Keratinocyte (primary cell): Measurements from ENCODE around the gene CTTNBP2NL. TPM values are rescaled to one million over a fixed set of nuclear protein-coding genes. Genes with fewer than 3 reads are reported as not detected.

Experiments used
- DNase-seq: peaks from one replicate; pipeline ENCODE4 v3.0.0-alpha.2; 2011; ENCODE audit warnings: low read depth, missing footprints, low spot score
- FAIRE-seq: peaks from 2 replicates; lab custom pipeline; 2011; peaks lifted over from hg19 to GRCh38; lab: Jason Lieb, UNC
- H2AFZ ChIP-seq: 2 replicates; pipeline ENCODE4 v1.6.0; 2012; ENCODE audit warnings: low read length, control low read depth, inconsistent platforms; ENCODE audit not compliant: control insufficient read depth
- H3K27ac ChIP-seq: 2 replicates; pipeline ENCODE4 v1.5.1; 2011; ENCODE audit warnings: low read length; ENCODE audit not compliant: control insufficient read depth, insufficient read depth
- H3K27me3 ChIP-seq: 3 replicates; pipeline ENCODE4 v1.6.0; 2011; ENCODE audit warnings: low read length; ENCODE audit not compliant: control insufficient read depth, insufficient read depth; ENCODE audit errors: extremely low read depth
- H3K36me3 ChIP-seq, 2 experiments: 2 replicates in 1 of 2; 3 replicates in 1 of 2; pipeline ENCODE4 v1.5.1; 2011; ENCODE audit warnings: low read length in 2 of 2, mild to moderate bottlenecking in 1 of 2; ENCODE audit not compliant: control insufficient read depth in 2 of 2, insufficient read depth in 2 of 2; ENCODE audit errors: extremely low read depth in 1 of 2
- H3K4me1 ChIP-seq: 3 replicates; pipeline ENCODE4 v1.5.1; 2011; ENCODE audit warnings: low read length; ENCODE audit not compliant: control insufficient read depth, insufficient read depth; ENCODE audit errors: extremely low read depth
- H3K4me2 ChIP-seq: 3 replicates; pipeline ENCODE4 v1.6.0; 2011; ENCODE audit warnings: low read depth, low read length; ENCODE audit not compliant: control insufficient read depth, insufficient read depth; ENCODE audit errors: extremely low read depth
- H3K4me3 ChIP-seq, 3 experiments: fragments of 200-600 bp in 1 of 3; sonication (generic) in 1 of 3; 2 replicates in 2 of 3; 3 replicates in 1 of 3; pipeline ENCODE4 v1.5.1; 2011 to 2016; ENCODE audit warnings: low read length in 3 of 3, mild to moderate bottlenecking in 3 of 3, control low read depth in 2 of 3, inconsistent platforms in 1 of 3, low read depth in 1 of 3, mixed read lengths in 1 of 3, mixed run types in 1 of 3, moderate library complexity in 1 of 3; ENCODE audit not compliant: control insufficient read depth in 2 of 3, insufficient read depth in 2 of 3; ENCODE audit errors: extremely low read depth in 1 of 3
- H3K79me2 ChIP-seq: 2 replicates; pipeline ENCODE4 v1.6.0; 2012; ENCODE audit warnings: low read length; ENCODE audit not compliant: control insufficient read depth, insufficient read depth
- H3K9ac ChIP-seq: 3 replicates; pipeline ENCODE4 v1.6.0; 2011; ENCODE audit warnings: low read length; ENCODE audit not compliant: control insufficient read depth, insufficient read depth; ENCODE audit errors: extremely low read depth
- H3K9me1 ChIP-seq: 3 replicates; pipeline ENCODE4 v1.6.0; 2011; ENCODE audit warnings: low read length; ENCODE audit not compliant: control insufficient read depth, insufficient read depth; ENCODE audit errors: extremely low read depth
- H3K9me3 ChIP-seq: 2 replicates; pipeline ENCODE4 v1.5.1; 2012; ENCODE audit warnings: low read depth, low read length; ENCODE audit not compliant: control insufficient read depth
- H4K20me1 ChIP-seq: 3 replicates; pipeline ENCODE4 v1.6.0; 2011; ENCODE audit warnings: low read length; ENCODE audit not compliant: control insufficient read depth, insufficient read depth; ENCODE audit errors: extremely low read depth
- EZH2 ChIP-seq: IDR thresholded peaks from one replicate; pipeline ENCODE4 v1.6.1; 2012; ENCODE audit warnings: inconsistent platforms, mild to moderate bottlenecking, low read length, moderate library complexity
- dilution Hi-C: fragments of 300-500 bp; cut with MboI; formaldehyde crosslinking; loops from one replicate; pipeline ENCODE4 v1.7.0; 2020; ENCODE audit warnings: low sequenced_read_pairs; ENCODE audit not compliant: extremely low pct_ligation_motif_present
- polyA plus RNA-seq, 5 experiments: library from polyadenylated mRNA; depleted of rRNA in 3 of 5; stranded (reverse) in 3 of 5; stranded (forward) in 1 of 5; unstranded in 1 of 5; fragments of >200 nt; gene quantifications; 1 replicate in 1 of 5; 2 replicates in 3 of 5; 3 replicates in 1 of 5; pipeline versions ENCODE4 v1.2.1 to v1.2.3, GENCODE V29; 2011 to 2012; ENCODE audit warnings: missing spikeins in 2 of 5, low read depth in 1 of 5, low replicate concordance in 1 of 5
- TF ChIP-seq, protein P1 (sequence below), 3 experiments: IDR thresholded peaks in 1 of 3; conservative IDR thresholded peaks in 1 of 3; optimal IDR thresholded peaks in 1 of 3; 2 replicates in 2 of 3; 3 replicates in 1 of 3; pipeline versions ENCODE3 to v1.5.1; 2011; ENCODE audit warnings: low read length in 3 of 3, mild to moderate bottlenecking in 3 of 3, moderate library complexity in 2 of 3, control low read depth in 1 of 3, inconsistent platforms in 1 of 3; ENCODE audit not compliant: insufficient read depth in 2 of 3; ENCODE audit errors: extremely low read depth in 1 of 3

The CTTNBP2NL gene
- polyA plus RNA-seq, 1 donor (not counting 4 experiments of a cell fraction or from before 2014, with no cell fraction given) = 19.1 TPM

DNA sequence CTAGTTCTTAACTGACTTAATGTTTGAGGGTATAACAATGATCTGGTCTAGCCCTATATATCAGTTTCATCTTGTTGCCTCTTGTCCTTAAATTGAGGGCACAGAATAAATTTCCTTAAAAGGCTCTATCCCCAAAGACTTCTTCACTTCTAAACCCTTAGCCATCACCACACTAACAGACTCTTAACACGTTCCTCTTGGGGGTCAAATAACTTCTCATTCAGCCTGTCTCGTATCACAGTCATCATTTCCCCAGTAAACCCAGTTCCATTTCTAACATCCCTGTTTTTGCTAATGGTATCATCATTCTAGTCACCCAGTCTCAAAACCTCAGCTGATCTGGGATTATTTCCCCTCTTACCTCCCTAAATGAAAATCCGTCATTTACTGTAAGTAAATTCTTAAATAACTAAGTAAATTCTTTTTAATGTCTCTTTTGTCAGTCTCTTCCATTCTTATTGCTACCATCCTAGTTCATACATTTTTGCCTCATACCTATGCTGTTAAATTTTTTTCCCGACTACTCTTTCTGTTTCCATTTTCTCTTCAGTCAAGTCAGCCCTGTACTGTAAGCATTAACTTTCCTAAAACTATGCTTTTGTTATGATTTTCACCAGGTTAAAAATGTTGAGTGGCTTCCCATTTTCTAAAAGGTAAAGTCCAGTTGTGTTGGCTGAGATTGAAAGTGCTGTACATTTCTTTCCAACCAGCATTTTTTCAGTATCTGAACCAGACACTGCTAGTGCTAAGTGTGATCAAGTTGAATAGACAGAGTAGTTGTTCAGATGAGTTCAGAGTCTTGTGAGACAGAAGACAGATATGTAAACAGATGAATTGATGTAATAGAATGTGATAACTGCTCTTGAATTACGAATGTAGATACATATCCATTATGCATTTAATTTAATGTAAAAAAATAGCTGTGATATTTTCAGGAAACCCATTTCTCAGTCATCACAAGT, 6.9 kb downstream of the CTTNBP2NL start:
- Histone ChIP-seq H2AFZ (no peak overlapping the region), H3K27me3 (no peaks in the 10 kb centered on the region), H3K9me1 (peaks cover 2% of the 10 kb centered on the region), H3K27ac (no peak overlapping the region), H3K4me1 (peaks cover 36% of the 10 kb centered on the region), H3K4me2 (no peak overlapping the region), H3K36me3 (peaks cover 0 to 5% of the 10 kb centered on the region in 2 experiments), H4K20me1 (peaks cover 4% of the 10 kb centered on the region), H3K79me2 (peaks cover 97% of the 10 kb centered on the region), H3K9me3 (no peaks in the 10 kb centered on the region), H3K4me3 (no peak overlapping the region), H3K9ac (no peak overlapping the region)
- TF ChIP-seq, protein P1, sequence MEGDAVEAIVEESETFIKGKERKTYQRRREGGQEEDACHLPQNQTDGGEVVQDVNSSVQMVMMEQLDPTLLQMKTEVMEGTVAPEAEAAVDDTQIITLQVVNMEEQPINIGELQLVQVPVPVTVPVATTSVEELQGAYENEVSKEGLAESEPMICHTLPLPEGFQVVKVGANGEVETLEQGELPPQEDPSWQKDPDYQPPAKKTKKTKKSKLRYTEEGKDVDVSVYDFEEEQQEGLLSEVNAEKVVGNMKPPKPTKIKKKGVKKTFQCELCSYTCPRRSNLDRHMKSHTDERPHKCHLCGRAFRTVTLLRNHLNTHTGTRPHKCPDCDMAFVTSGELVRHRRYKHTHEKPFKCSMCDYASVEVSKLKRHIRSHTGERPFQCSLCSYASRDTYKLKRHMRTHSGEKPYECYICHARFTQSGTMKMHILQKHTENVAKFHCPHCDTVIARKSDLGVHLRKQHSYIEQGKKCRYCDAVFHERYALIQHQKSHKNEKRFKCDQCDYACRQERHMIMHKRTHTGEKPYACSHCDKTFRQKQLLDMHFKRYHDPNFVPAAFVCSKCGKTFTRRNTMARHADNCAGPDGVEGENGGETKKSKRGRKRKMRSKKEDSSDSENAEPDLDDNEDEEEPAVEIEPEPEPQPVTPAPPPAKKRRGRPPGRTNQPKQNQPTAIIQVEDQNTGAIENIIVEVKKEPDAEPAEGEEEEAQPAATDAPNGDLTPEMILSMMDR (optimal IDR thresholded peaks at IDR 0.05 in 1 of 3, IDR thresholded peaks at IDR 0.05 in 1 of 3, conservative IDR thresholded peaks at IDR 0.05 in 1 of 3; ENCODE audit: extremely low read depth in 1 of 3, insufficient read depth in 2 of 3, low read length in 3 of 3) = no peak
- no peak for TF ChIP-seq EZH2
- no peak for FAIRE-seq
- dilution Hi-C loops = no loop called here
- DNase-seq = no peak

DNA sequence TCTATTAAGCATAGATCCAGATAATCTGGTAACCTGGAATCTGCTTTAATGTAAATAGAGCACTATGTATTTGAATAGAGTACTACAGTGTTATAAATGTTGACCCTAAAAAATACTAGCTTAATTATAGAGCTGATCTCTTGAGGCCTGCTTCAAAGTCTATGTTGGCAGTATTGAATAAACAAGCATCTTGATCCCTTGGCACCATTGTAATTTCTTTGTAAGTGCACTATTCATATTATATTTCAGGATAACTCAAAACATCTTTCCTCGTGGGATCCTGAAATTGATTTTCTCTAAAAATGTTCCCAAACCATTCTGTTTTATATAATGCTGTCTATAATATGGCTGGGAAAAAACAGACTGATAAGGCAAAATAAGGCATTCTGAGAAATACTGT, 10.8 kb downstream of the CTTNBP2NL start:
- H3K4me2 ChIP-seq = no peak overlapping the region
- no peak overlapping the region for H3K27ac ChIP-seq
- H3K4me3 ChIP-seq = no peak overlapping the region
- H3K9me3 ChIP-seq = no peaks in the 10 kb centered on the region
- FAIRE-seq (no peak), DNase-seq (no peak)
- H3K9me1 ChIP-seq = no peaks in the 10 kb centered on the region
- H3K36me3 ChIP-seq = peaks cover 3 to 4% of the 10 kb centered on the region in 2 experiments
- no peaks in the 10 kb centered on the region for H3K27me3 ChIP-seq
- H4K20me1 ChIP-seq = peaks cover 2% of the 10 kb centered on the region
- H3K79me2 ChIP-seq = peaks cover 94% of the 10 kb centered on the region
- no peak overlapping the region for H3K9ac ChIP-seq
- dilution Hi-C loops = no loop called here
- no peak overlapping the region for H2AFZ ChIP-seq
- peaks cover 26% of the 10 kb centered on the region for H3K4me1 ChIP-seq
- no peak for TF ChIP-seq EZH2
